ENCODE results near the gene ZCWPW1.

The ZCWPW1 gene

GRCh38 chr7:100370303-100370702, 58.2 kb downstream of the ZCWPW1 start:
- H3K4me2 ChIP-seq (ENCODE audit: low read depth, low read length, poor library complexity, severe bottlenecking): no peak overlapping the region

GRCh38 chr7:100369105-100369504, 59.4 kb downstream of the ZCWPW1 start:
- peak overlapping the region; percentile 49 for H3K4me2 ChIP-seq (ENCODE audit: low read depth, low read length, poor library complexity, severe bottlenecking)
- no peak overlapping the region for H3K4me3 ChIP-seq (ENCODE audit: insufficient read depth, low read length, poor library complexity, severe bottlenecking)
- no peaks in the 10 kb centered on the region for H3K79me2 ChIP-seq (ENCODE audit: insufficient read depth, low read length)
- H3K9me3 ChIP-seq (ENCODE audit: insufficient read depth, low read length): no peaks in the 10 kb centered on the region
- H3F3A ChIP-seq (ENCODE audit: insufficient read depth): peaks cover 50% of the 10 kb centered on the region
- H3K27ac ChIP-seq (ENCODE audit: low read depth, low read length): peak overlapping the region; percentile 87
- no peaks in the 10 kb centered on the region for H3K27me3 ChIP-seq (ENCODE audit: low read length)
- no peaks in the 10 kb centered on the region for H4K20me1 ChIP-seq (ENCODE audit: low read depth, low read length)
- peak overlapping the region; percentile 41 for H3K9ac ChIP-seq (ENCODE audit: low read length)
- H3K9me2 ChIP-seq (replicated peaks; ENCODE audit: insufficient read depth, low read length): no peaks in the 10 kb centered on the region
- no peaks in the 10 kb centered on the region for H3K36me3 ChIP-seq (ENCODE audit: low read length)
- no peak overlapping the region for H2AFZ ChIP-seq (ENCODE audit: low read depth, low read length, severe bottlenecking)
- TF ChIP-seq, protein P1, sequence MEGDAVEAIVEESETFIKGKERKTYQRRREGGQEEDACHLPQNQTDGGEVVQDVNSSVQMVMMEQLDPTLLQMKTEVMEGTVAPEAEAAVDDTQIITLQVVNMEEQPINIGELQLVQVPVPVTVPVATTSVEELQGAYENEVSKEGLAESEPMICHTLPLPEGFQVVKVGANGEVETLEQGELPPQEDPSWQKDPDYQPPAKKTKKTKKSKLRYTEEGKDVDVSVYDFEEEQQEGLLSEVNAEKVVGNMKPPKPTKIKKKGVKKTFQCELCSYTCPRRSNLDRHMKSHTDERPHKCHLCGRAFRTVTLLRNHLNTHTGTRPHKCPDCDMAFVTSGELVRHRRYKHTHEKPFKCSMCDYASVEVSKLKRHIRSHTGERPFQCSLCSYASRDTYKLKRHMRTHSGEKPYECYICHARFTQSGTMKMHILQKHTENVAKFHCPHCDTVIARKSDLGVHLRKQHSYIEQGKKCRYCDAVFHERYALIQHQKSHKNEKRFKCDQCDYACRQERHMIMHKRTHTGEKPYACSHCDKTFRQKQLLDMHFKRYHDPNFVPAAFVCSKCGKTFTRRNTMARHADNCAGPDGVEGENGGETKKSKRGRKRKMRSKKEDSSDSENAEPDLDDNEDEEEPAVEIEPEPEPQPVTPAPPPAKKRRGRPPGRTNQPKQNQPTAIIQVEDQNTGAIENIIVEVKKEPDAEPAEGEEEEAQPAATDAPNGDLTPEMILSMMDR (IDR thresholded peaks at IDR 0.05; ENCODE audit: insufficient read depth, low read length, poor library complexity, severe bottlenecking): no peak
- no peak for TF ChIP-seq EZH2phosphoT487 (conservative IDR thresholded peaks at IDR 0.05; ENCODE audit: low read length)

More at GRCh38 chr7:100370303-100370702, 58.2 kb downstream of the ZCWPW1 start:
- Histone ChIP-seq H3K27me3 (ENCODE audit: low read length) (no peaks in the 10 kb centered on the region), H3K9me2 (replicated peaks; ENCODE audit: insufficient read depth, low read length) (no peaks in the 10 kb centered on the region), H3K9ac (ENCODE audit: low read length) (no peak overlapping the region), H3F3A (ENCODE audit: insufficient read depth) (peaks cover 46% of the 10 kb centered on the region), H3K27ac (ENCODE audit: low read depth, low read length) (no peak overlapping the region), H2AFZ (ENCODE audit: low read depth, low read length, severe bottlenecking) (no peak overlapping the region), H3K79me2 (ENCODE audit: insufficient read depth, low read length) (no peaks in the 10 kb centered on the region), H3K4me3 (ENCODE audit: insufficient read depth, low read length, poor library complexity, severe bottlenecking) (no peak overlapping the region), H3K9me3 (ENCODE audit: insufficient read depth, low read length) (no peaks in the 10 kb centered on the region), H4K20me1 (ENCODE audit: low read depth, low read length) (no peaks in the 10 kb centered on the region), H3K36me3 (ENCODE audit: low read length) (no peaks in the 10 kb centered on the region)
- TF ChIP-seq, protein P1 (IDR thresholded peaks at IDR 0.05; ENCODE audit: insufficient read depth, low read length, poor library complexity, severe bottlenecking): no peak
- no peak for TF ChIP-seq EZH2phosphoT487 (conservative IDR thresholded peaks at IDR 0.05; ENCODE audit: low read length)

DNA sequence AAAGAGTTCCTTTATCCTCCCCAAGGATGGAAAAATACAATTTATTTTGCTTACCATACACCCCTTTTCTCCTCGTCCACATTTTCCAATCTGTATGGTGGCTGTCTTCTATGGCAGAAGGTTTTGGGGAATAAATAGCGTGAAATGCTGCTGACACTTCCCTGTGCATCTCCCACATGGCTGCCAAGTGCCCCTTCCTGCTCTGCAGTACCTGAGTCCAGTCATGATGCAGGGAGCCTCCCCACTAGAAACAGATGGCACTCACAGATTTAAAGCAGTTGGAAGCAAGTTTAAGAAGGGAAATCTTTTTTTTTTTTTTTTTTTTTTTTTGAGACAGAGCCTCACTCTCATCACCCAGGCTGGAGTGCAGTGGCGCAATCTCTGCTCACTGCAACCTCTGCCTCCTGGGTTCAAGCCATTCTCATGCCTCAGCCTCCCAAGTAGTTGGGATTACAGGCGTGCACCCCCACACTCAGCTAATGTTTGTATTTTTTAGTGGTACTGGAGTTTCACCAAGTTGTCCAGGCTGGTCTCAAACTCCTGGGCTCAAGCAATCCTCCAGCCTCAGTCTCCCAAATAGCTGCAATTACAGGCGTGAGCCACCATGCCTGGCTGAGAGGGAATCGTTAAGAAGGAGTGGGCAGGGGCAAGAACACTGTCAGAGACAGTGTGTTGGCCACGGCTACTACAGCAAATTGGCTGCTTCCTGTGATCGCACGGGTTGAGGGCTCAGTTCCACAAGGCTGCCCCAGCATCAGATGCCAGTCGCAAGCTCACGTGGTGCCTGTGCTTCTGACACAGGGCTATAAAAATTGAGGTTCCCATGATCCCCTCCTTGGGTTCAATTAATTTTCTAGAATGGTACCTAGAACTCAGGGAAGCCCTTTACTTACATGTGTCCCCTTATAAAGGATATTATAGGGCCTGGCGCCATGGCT, 60.6 kb downstream of the ZCWPW1 start:
- no peaks in the 10 kb centered on the region for H3K9me2 ChIP-seq (replicated peaks; ENCODE audit: insufficient read depth, low read length)
- peak overlapping the region; percentile 41; the same call in 1 of the 2 replicates for H3K9ac ChIP-seq (ENCODE audit: low read length)
- no peak overlapping the region for H3K4me3 ChIP-seq (ENCODE audit: insufficient read depth, low read length, poor library complexity, severe bottlenecking)
- peaks cover 7% of the 10 kb centered on the region; the same call in 1 of the 2 replicates for H3K36me3 ChIP-seq (ENCODE audit: low read length)
- H4K20me1 ChIP-seq (ENCODE audit: low read depth, low read length): no peaks in the 10 kb centered on the region
- H3F3A ChIP-seq (ENCODE audit: insufficient read depth): peaks cover 54% of the 10 kb centered on the region
- H3K4me2 ChIP-seq (ENCODE audit: low read depth, low read length, poor library complexity, severe bottlenecking): peak overlapping the region; percentile 8
- H2AFZ ChIP-seq (ENCODE audit: low read depth, low read length, severe bottlenecking): no peak overlapping the region
- no peaks in the 10 kb centered on the region for H3K79me2 ChIP-seq (ENCODE audit: insufficient read depth, low read length)
- H3K27me3 ChIP-seq (ENCODE audit: low read length): no peaks in the 10 kb centered on the region
- H3K27ac ChIP-seq (ENCODE audit: low read depth, low read length): peak overlapping the region; percentile 87
- no peak for TF ChIP-seq EZH2phosphoT487 (conservative IDR thresholded peaks at IDR 0.05; ENCODE audit: low read length)
- TF ChIP-seq, protein P1 (IDR thresholded peaks at IDR 0.05; ENCODE audit: insufficient read depth, low read length, poor library complexity, severe bottlenecking): no peak
- no peaks in the 10 kb centered on the region for H3K9me3 ChIP-seq (ENCODE audit: insufficient read depth, low read length)
